MCF 10A (cell line): ENCODE data around the gene LRRC53. TPM values are rescaled to one million over a fixed set of nuclear protein-coding genes. Genes with fewer than 3 reads are reported as not detected.

Source experiments
- BruUV-seq: library from RNA; stranded (reverse); fragments of 400-500 nt; replicated peaks from 2 replicates; lab custom pipeline; 2021; lab: Mats Ljungman, UMichigan
- CTCF ChIA-PET: fragments of 300-600 bp; sonication (Branson Sonifier 250); formaldehyde crosslinking; extraction: SDS; loops from one replicate; lab custom pipeline; 2021; ENCODE audit warnings: antibody characterized with exemption, inconsistent platforms; lab: Yijun Ruan, JAX
- POLR2A ChIA-PET: fragments of 300-600, 350-650 bp; sonication (Branson Sonifier 250); formaldehyde crosslinking; extraction: SDS; loops from one replicate; lab custom pipeline; 2020; ENCODE audit warnings: antibody characterized with exemption, inconsistent platforms; lab: Yijun Ruan, JAX
- DNase-seq: peaks from one replicate; pipeline ENCODE4 v3.0.0-alpha.2; 2018; ENCODE audit not compliant: unreplicated experiment
- H3K27ac Mint-ChIP-seq: one replicate; pipeline ENCODE4 v1.8.0; 2022; ENCODE audit warnings: mild to moderate bottlenecking, low read depth, mixed read lengths; ENCODE audit not compliant: unreplicated experiment
- H3K27me3 Mint-ChIP-seq: one replicate; pipeline ENCODE4 v1.8.0; 2022; ENCODE audit warnings: mixed read lengths; ENCODE audit not compliant: insufficient read depth, unreplicated experiment
- H3K36me3 Mint-ChIP-seq: one replicate; pipeline ENCODE4 v1.8.0; 2022; ENCODE audit warnings: mild to moderate bottlenecking, moderate library complexity, mixed read lengths; ENCODE audit not compliant: insufficient read depth, unreplicated experiment
- H3K4me1 Mint-ChIP-seq: one replicate; pipeline ENCODE4 v1.8.0; 2022; ENCODE audit warnings: mixed read lengths; ENCODE audit not compliant: insufficient read depth, unreplicated experiment
- H3K4me3 Mint-ChIP-seq: one replicate; pipeline ENCODE4 v1.8.0; 2022; ENCODE audit warnings: mild to moderate bottlenecking, moderate library complexity, mixed read lengths; ENCODE audit not compliant: unreplicated experiment
- H3K9me3 Mint-ChIP-seq: one replicate; pipeline ENCODE4 v1.8.0; 2022; ENCODE audit warnings: mixed read lengths; ENCODE audit not compliant: unreplicated experiment
- intact Hi-C: fragments of 100-400 bp; cut with micrococcal nuclease; formaldehyde crosslinking; loops from 2 replicates; pipeline ENCODE4 v1.14.1; 2022
- total RNA-seq: library from RNA; stranded (reverse); gene quantifications from 2 replicates; pipeline ENCODE4 v1.2.3, GENCODE V29; 2022
- TF ChIP-seq, protein P1 (sequence below): fragments of 200-600 bp; IDR thresholded peaks from one replicate; pipeline ENCODE4 v1.8.0; 2022; ENCODE audit warnings: antibody characterized with exemption, mild to moderate bottlenecking; ENCODE audit not compliant: unreplicated experiment

The LRRC53 gene
- total RNA-seq, 1 experiment from 2014 or later: not detected

DNA sequence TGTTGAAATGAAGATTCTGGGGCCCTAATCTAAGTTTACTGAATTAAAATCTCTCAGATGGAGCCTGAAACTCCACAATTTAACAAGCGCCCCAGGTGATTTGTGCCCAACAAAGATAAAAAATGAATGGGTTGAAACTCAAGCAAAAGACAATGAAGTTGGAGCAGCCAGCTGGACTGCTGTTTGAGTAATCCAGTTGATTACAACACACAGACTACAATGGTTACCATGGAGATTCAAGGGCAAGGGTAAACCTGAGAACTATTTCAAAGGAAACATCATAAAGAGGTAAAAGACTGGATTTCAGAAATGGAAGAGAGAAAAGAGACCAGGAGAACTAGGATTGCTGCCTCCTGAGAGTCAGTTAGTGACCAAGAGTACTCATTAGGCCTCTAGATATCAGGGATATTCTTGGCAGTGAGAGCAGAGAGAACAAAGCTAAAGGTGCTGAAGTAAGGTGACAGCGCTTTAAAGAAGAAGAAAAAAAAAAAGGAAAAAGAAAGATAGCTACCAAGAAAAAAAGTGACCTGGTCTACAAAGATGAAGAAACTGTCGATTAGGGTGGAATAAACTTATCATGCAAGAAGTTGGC is 44.5 kb downstream of the LRRC53 start:
- no peaks in the 10 kb centered on the region for H3K36me3 Mint-ChIP-seq
- no peaks in the 10 kb centered on the region for H3K9me3 Mint-ChIP-seq
- no peak overlapping the region for H3K4me3 Mint-ChIP-seq
- peak; percentile 76 for DNase-seq
- ChIA-PET CTCF (interaction anchor here (0.5 to 1.8 kb wide), 16 partner anchors 9 to 1848 kb away, joined by 3 to 7 read pairs (median 3); no protein-coding TSS in a partner anchor), POLR2A (no interaction called here)
- peaks cover 22% of the 10 kb centered on the region for H3K4me1 Mint-ChIP-seq
- BruUV-seq: no TSS peak
- TF ChIP-seq, protein P1, sequence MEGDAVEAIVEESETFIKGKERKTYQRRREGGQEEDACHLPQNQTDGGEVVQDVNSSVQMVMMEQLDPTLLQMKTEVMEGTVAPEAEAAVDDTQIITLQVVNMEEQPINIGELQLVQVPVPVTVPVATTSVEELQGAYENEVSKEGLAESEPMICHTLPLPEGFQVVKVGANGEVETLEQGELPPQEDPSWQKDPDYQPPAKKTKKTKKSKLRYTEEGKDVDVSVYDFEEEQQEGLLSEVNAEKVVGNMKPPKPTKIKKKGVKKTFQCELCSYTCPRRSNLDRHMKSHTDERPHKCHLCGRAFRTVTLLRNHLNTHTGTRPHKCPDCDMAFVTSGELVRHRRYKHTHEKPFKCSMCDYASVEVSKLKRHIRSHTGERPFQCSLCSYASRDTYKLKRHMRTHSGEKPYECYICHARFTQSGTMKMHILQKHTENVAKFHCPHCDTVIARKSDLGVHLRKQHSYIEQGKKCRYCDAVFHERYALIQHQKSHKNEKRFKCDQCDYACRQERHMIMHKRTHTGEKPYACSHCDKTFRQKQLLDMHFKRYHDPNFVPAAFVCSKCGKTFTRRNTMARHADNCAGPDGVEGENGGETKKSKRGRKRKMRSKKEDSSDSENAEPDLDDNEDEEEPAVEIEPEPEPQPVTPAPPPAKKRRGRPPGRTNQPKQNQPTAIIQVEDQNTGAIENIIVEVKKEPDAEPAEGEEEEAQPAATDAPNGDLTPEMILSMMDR: no peak
- intact Hi-C loops: loop anchor here (2.0 to 10.0 kb wide), 4 partner anchors 217 to 1016 kb away; no protein-coding TSS in a partner anchor
- H3K27ac Mint-ChIP-seq: no peak overlapping the region
- H3K27me3 Mint-ChIP-seq: peaks cover 18% of the 10 kb centered on the region

DNA sequence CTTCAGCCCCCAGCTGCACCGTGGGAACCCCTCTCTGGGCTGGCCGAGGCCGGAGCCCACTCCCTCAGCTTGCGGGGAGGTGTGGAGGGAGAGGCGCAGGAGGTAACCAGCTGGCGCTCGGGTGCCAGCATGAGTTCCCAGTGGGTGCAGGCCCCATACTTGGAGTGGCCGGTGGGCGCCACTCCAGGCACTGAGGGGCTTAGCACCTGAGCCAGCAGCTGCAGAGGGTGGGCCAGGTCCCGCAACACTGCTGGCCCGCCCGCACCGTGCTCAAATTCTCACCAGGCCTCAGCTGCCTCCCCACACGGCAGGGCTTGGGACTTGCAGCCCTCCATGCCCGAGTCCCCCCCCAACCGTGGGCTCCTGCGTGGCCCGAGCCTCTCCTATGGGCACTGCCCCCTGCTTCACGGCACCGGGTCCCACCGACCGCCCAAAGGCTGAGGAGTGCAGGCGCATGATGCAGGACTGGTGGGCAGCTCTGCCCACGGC is 47.2 kb downstream of the LRRC53 start:
- intact Hi-C loops: loop anchor here (5.0 to 10.0 kb wide), 3 partner anchors 220 to 1013 kb away; no protein-coding TSS in a partner anchor
- DNase-seq: no peak
- Mint-ChIP-seq H3K4me1 (peaks cover 22% of the 10 kb centered on the region), H3K27me3 (peaks cover 5% of the 10 kb centered on the region), H3K36me3 (no peaks in the 10 kb centered on the region), H3K9me3 (no peaks in the 10 kb centered on the region), H3K27ac (no peak overlapping the region), H3K4me3 (no peak overlapping the region)
- CTCF ChIA-PET: interaction anchor here (0.6 to 0.8 kb wide), 2 partner anchors 224 to 375 kb away, joined by 3 to 5 read pairs; no protein-coding TSS in a partner anchor
- no TSS peak for BruUV-seq
- TF ChIP-seq, protein P1: no peak
- POLR2A ChIA-PET: no interaction called here

DNA sequence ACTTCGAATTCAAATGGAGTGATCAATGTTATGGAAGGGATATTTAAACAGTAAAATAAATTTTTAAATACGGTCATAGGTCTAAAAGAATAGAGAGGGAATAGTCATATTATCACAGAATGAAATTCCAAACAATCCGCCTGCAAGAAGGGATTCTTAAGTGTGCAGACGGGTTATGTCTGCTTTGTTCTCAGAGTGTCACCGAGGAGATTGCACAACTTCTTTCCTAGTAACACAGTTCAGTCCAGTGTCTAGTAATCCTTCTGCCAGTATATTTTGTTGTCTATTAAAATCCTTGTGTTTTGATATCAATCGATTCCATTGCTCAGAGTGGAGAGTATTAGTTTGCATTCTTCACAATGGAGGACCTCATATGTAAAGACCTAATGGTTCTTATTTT is 48.4 kb downstream of the LRRC53 start:
- TF ChIP-seq, protein P1: no peak
- Mint-ChIP-seq H3K4me1 (peaks cover 22% of the 10 kb centered on the region), H3K36me3 (no peaks in the 10 kb centered on the region), H3K4me3 (no peak overlapping the region), H3K27me3 (no peaks in the 10 kb centered on the region), H3K27ac (peak overlapping the region; percentile 50), H3K9me3 (no peaks in the 10 kb centered on the region)
- no TSS peak for BruUV-seq
- ChIA-PET POLR2A (interaction anchor here (0.6 kb wide), 1 partner anchor 163 kb away, joined by 4 read pairs; no protein-coding TSS in a partner anchor), CTCF (interaction anchor here (0.7 to 1.3 kb wide), 2 partner anchors 17 to 250 kb away, joined by 3 read pairs; no protein-coding TSS in a partner anchor)
- intact Hi-C loops: loop anchor here (10.0 kb wide), 2 partner anchors 221 to 459 kb away; no protein-coding TSS in a partner anchor
- peak; percentile 40 for DNase-seq

DNA sequence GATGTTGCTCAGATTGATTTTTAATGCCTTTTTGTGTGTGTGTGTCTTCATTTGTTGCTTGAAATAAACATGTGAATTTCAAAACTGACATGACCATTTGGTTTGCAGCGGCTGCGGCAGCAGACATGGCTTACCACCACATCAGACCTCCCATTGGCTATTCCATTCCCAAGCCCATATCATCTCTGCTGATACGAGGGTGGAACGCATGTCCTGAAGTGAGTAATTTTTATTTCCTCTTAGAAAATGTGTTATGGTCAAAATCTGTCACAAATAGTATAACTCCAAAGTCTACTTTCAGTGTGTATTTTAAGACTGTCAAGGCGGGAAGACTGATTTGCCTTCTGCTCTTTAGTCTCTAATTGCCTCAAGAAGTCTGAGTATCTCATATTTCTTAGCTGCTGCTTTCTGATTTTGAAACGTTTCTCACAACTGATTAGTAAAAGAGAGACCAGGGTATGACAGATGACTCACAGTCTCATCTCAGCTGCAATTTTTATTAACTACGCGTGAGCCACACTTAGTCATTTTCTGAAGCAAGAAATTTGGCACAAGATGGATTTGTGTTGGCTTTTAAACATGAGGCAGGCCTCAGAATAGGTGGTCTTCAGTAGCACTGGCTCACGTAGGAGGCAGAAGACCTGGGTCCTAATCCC is 49.0 kb downstream of the LRRC53 start:
- peak; percentile 78 for DNase-seq
- Mint-ChIP-seq H3K36me3 (no peaks in the 10 kb centered on the region), H3K4me1 (peaks cover 22% of the 10 kb centered on the region), H3K9me3 (no peaks in the 10 kb centered on the region), H3K27ac (peak overlapping the region; percentile 50), H3K27me3 (no peaks in the 10 kb centered on the region), H3K4me3 (no peak overlapping the region)
- TF ChIP-seq, protein P1: no peak
- POLR2A ChIA-PET: interaction anchor here (0.7 kb wide), 1 partner anchor 9 kb away, joined by 3 read pairs; no protein-coding TSS in a partner anchor
- no TSS peak for BruUV-seq
- CTCF ChIA-PET: interaction anchor here (1.3 kb wide), 1 partner anchor 18 kb away, joined by 3 read pairs; no protein-coding TSS in a partner anchor
- intact Hi-C loops: loop anchor here (2.0 to 10.0 kb wide), 3 partner anchors 221 to 459 kb away; partner anchors contain the start of genes FPGT and LRRIQ3
